A549 (cell line): ENCODE results near the gene ZKSCAN1. TPM values are rescaled to one million over a fixed set of nuclear protein-coding genes. Genes with fewer than 3 reads are reported as not detected.

Source experiments
- ATAC-seq, 2 experiments: fragments of 200-7000 bp in 1 of 2; fragments of >200 bp in 1 of 2; cut with Nextera tagmentation in 1 of 2; cut with Tn5 transposase in 1 of 2; 3 replicates each; pipeline versions ENCODE4 v1.8.0 to v1.9.1; 2018 to 2020; ENCODE audit warnings: mild to moderate bottlenecking in 1 of 2, moderate library complexity in 1 of 2
- CTCF ChIA-PET: fragments of 300-600 bp; sonication (Branson Sonifier 250); formaldehyde crosslinking; extraction: SDS; loops from one replicate; lab custom pipeline; 2021; ENCODE audit warnings: antibody characterized with exemption, inconsistent platforms; lab: Yijun Ruan, JAX
- POLR2A ChIA-PET: fragments of 350-600 bp; formaldehyde crosslinking; extraction: SDS; loops from one replicate; lab custom pipeline; 2021; ENCODE audit warnings: antibody characterized with exemption, inconsistent platforms; lab: Yijun Ruan, JAX
- DNase-seq, 2 experiments: peaks; one replicate each; pipeline versions ENCODE4 v3.0.0 to v3.0.0-alpha.2; 2011 to 2016; ENCODE audit warnings: low read depth in 1 of 2, low spot score in 1 of 2
- FAIRE-seq: peaks from 2 replicates; lab custom pipeline; 2011; peaks lifted over from hg19 to GRCh38; lab: Jason Lieb, UNC
- H3K27ac ChIP-seq, 2 experiments: fragments of >200 bp; sonication (Bioruptor Twin); formaldehyde crosslinking; 3 replicates each; pipeline ENCODE4 v1.5.1; 2016 to 2017
- H3K4me1 ChIP-seq: fragments of >200 bp; sonication (Bioruptor Twin); formaldehyde crosslinking; 3 replicates; pipeline ENCODE4 v1.6.1; 2016
- H3K4me2 ChIP-seq: fragments of >200 bp; sonication (Bioruptor Twin); formaldehyde crosslinking; 3 replicates; pipeline ENCODE4 v1.6.1; 2016
- H3K4me3 ChIP-seq: fragments of >200 bp; sonication (Bioruptor Twin); formaldehyde crosslinking; 3 replicates; pipeline ENCODE4 v1.5.1; 2016
- H3K9me3 ChIP-seq: fragments of >200 bp; sonication (Bioruptor Twin); formaldehyde crosslinking; 3 replicates; pipeline ENCODE4 v1.6.1; 2016
- ATOH8 ChIP-seq: fragments of 250-450 bp; sonication (Bioruptor Pico); IDR thresholded peaks from 2 replicates; pipeline ENCODE4 v1.5.0; 2020; ENCODE audit warnings: low read depth, mild to moderate bottlenecking, moderate library complexity
- BHLHE40 ChIP-seq: IDR thresholded peaks from 2 replicates; pipeline ENCODE4 v1.6.1; 2012; ENCODE audit warnings: low read depth, low read length, inconsistent platforms
- CBX2 ChIP-seq: fragments of 200-600 bp; sonication (generic); IDR thresholded peaks from 2 replicates; pipeline ENCODE4 v1.6.1; 2016; ENCODE audit warnings: low read depth, mild to moderate bottlenecking, borderline replicate concordance
- EHMT2 ChIP-seq: fragments of 200-600 bp; sonication (generic); IDR thresholded peaks from 2 replicates; pipeline ENCODE4 v1.6.1; 2016; ENCODE audit warnings: antibody characterized with exemption, low read depth, mild to moderate bottlenecking, moderate library complexity
- EP300 ChIP-seq, 2 experiments: fragments of >200 bp; sonication (Bioruptor Twin); formaldehyde crosslinking; IDR thresholded peaks; 2 replicates in 1 of 2; 3 replicates in 1 of 2; pipeline ENCODE4 v1.6.1; 2016 to 2017
- FOSB ChIP-seq: fragments of 250-450 bp; sonication (Bioruptor Pico); IDR thresholded peaks from 2 replicates; pipeline ENCODE4 v1.5.0; 2020; ENCODE audit warnings: mild to moderate bottlenecking, moderate library complexity
- FOSL2 ChIP-seq, 2 experiments: fragments of 450-650 bp in 1 of 2; fragments of >200 bp in 1 of 2; sonication (Bioruptor Twin) in 1 of 2; formaldehyde crosslinking; IDR thresholded peaks; 2 replicates each; pipeline versions ENCODE4 v1.5.0 to v1.6.1; 2016 to 2020; ENCODE audit warnings: mild to moderate bottlenecking in 1 of 2, moderate library complexity in 1 of 2
- GATA3 ChIP-seq: IDR thresholded peaks from 2 replicates; pipeline ENCODE4 v1.6.1; 2012; ENCODE audit warnings: borderline replicate concordance
- HDAC2 ChIP-seq: fragments of 200-600 bp; sonication (generic); IDR thresholded peaks from 2 replicates; pipeline ENCODE4 v1.6.1; 2016
- HOXB13 ChIP-seq: fragments of 250-450 bp; sonication (Bioruptor Pico); IDR thresholded peaks from 2 replicates; pipeline ENCODE4 v1.5.0; 2020; ENCODE audit warnings: low read depth, mild to moderate bottlenecking, moderate library complexity
- HOXB5 ChIP-seq: fragments of 250-450 bp; sonication (Bioruptor Pico); IDR thresholded peaks from 2 replicates; pipeline ENCODE4 v1.5.0; 2020; ENCODE audit warnings: mild to moderate bottlenecking, moderate library complexity
- KDM1A ChIP-seq: fragments of 200-600 bp; sonication (generic); IDR thresholded peaks from 2 replicates; pipeline ENCODE4 v1.6.1; 2016; ENCODE audit warnings: low read depth, mild to moderate bottlenecking
- MAFK ChIP-seq: fragments of 450-650 bp; IDR thresholded peaks from 2 replicates; pipeline ENCODE4 v1.6.1; 2014; ENCODE audit not compliant: partially characterized antibody
- MYC ChIP-seq: IDR thresholded peaks from 2 replicates; pipeline ENCODE4 v1.6.1; 2012; ENCODE audit warnings: mild to moderate bottlenecking, inconsistent platforms, low read length, improper control_type of control experiment, borderline replicate concordance
- NPAS2 ChIP-seq: fragments of 250-450 bp; sonication (Bioruptor Pico); IDR thresholded peaks from 2 replicates; pipeline ENCODE4 v1.8.0; 2022; ENCODE audit warnings: mild to moderate bottlenecking, moderate library complexity, borderline replicate concordance
- PBX3 ChIP-seq: IDR thresholded peaks from 2 replicates; pipeline ENCODE4 v1.6.1; 2012
- POLR2A ChIP-seq: IDR thresholded peaks from 2 replicates; pipeline ENCODE4 v1.6.1; 2012; ENCODE audit warnings: mild to moderate bottlenecking, low read length
- RCOR1 ChIP-seq: fragments of 150-350 bp; IDR thresholded peaks from 2 replicates; pipeline ENCODE4 v1.6.1; 2014; ENCODE audit warnings: antibody characterized with exemption, low read length, low read depth
- RFX5 ChIP-seq: fragments of 450-650 bp; IDR thresholded peaks from 2 replicates; pipeline ENCODE4 v1.7.1; 2014; ENCODE audit warnings: antibody characterized with exemption, mild to moderate bottlenecking, moderate library complexity
- RNF2 ChIP-seq: fragments of 200-600 bp; sonication (generic); IDR thresholded peaks from 2 replicates; pipeline ENCODE4 v1.6.1; 2016; ENCODE audit warnings: low read depth, mild to moderate bottlenecking, antibody characterized with exemption, moderate library complexity, borderline replicate concordance
- USF2 ChIP-seq: fragments of 450-650 bp; IDR thresholded peaks from 2 replicates; pipeline ENCODE4 v1.6.1; 2014; ENCODE audit warnings: antibody characterized with exemption
- ZC3H11A ChIP-seq: fragments of 450-650 bp; IDR thresholded peaks from 2 replicates; pipeline ENCODE4 v1.6.1; 2014; ENCODE audit warnings: antibody characterized with exemption, mild to moderate bottlenecking
- ZFP36 ChIP-seq: fragments of 450-650 bp; IDR thresholded peaks from 2 replicates; pipeline ENCODE4 v1.6.1; 2014; ENCODE audit warnings: borderline replicate concordance; ENCODE audit not compliant: partially characterized antibody
- ZSCAN20 ChIP-seq: fragments of 250-450 bp; sonication (Bioruptor Pico); IDR thresholded peaks from 2 replicates; pipeline ENCODE4 v1.8.0; 2022; ENCODE audit warnings: mild to moderate bottlenecking, moderate library complexity
- WGBS: methylation state at CpG from one replicate; pipeline ENCODE4 v1.1.6; 2017; ENCODE audit errors: missing lambda C conversion rate; 5-methylcytosine and 5-hydroxymethylcytosine counted together
- polyA plus RNA-seq, 4 experiments: library from polyadenylated mRNA; depleted of rRNA in 3 of 4; stranded (reverse); fragments of >200 nt; fragmentation: RNase III in 1 of 4; extraction: RNeasy Plus Mini Kit Qiagen cat#74134 plus additional on column Dnase treatment in 1 of 4; gene quantifications; 2 replicates in 3 of 4; 3 replicates in 1 of 4; pipeline ENCODE4 v1.2.3, GENCODE V29; 2011 to 2017

Gene ZKSCAN1
- polyA plus RNA-seq, 2 of the 4 experiments (the other 2 are of a cell fraction): 11.4 to 23.9 TPM

GRCh38 chr7:100019908-100020307, 4.5 kb downstream of the ZKSCAN1 start:
- Histone ChIP-seq H3K4me3 (no peak overlapping the region), H3K4me1 (peaks cover 16% of the 10 kb centered on the region), H3K9me3 (no peaks in the 10 kb centered on the region), H3K27ac (no peak overlapping the region), H3K4me2 (no peak overlapping the region)
- CTCF ChIA-PET: interaction anchor here (1.0 to 21.2 kb wide), 3 partner anchors 14 to 27 kb away, joined by 3 to 155 read pairs (median 5); no protein-coding TSS in a partner anchor
- WGBS: 93% methylated on average over 7 of the region's 7 CpGs
- TF ChIP-seq GATA3: no peak
- no peak for TF ChIP-seq PBX3
- no peak for TF ChIP-seq ATOH8 (CRISPR knock-in tag)
- no peak for TF ChIP-seq RCOR1
- TF ChIP-seq RFX5: no peak
- TF ChIP-seq ZSCAN20 (CRISPR knock-in tag): no peak
- TF ChIP-seq RNF2: no peak
- TF ChIP-seq EHMT2: no peak
- TF ChIP-seq FOSB (CRISPR knock-in tag): no peak
- no peak for TF ChIP-seq USF2
- TF ChIP-seq HOXB5 (CRISPR knock-in tag): no peak
- no peak for TF ChIP-seq HDAC2
- FAIRE-seq (no peak), DNase-seq (no peak), ATAC-seq (no peak)
- POLR2A ChIA-PET: no interaction called here

GRCh38 chr7:100021297-100021696, 5.9 kb downstream of the ZKSCAN1 start:
- 98% methylated on average over 3 of the region's 3 CpGs for WGBS

GRCh38 chr7:100022621-100023020, 7.2 kb downstream of the ZKSCAN1 start:
- TF ChIP-seq ZFP36 (no peak), BHLHE40 (no peak), EP300 (IDR thresholded peaks at IDR 0.05) (no peak), FOSB (CRISPR knock-in tag) (no peak), CBX2 (no peak), FOSL2 (IDR thresholded peaks at IDR 0.05) (no peak), FOSL2 (CRISPR knock-in tag; IDR thresholded peaks at IDR 0.05) (no peak), POLR2A (no peak), NPAS2 (CRISPR knock-in tag) (no peak), MAFK (no peak), MYC (no peak), RFX5 (no peak), ZC3H11A (no peak), USF2 (no peak), ZSCAN20 (CRISPR knock-in tag) (no peak)
- ATAC-seq: no peak
- FAIRE-seq: no peak
- Histone ChIP-seq H3K4me2 (no peak overlapping the region), H3K27ac (no peak overlapping the region), H3K9me3 (no peaks in the 10 kb centered on the region), H3K4me1 (peaks cover 4% of the 10 kb centered on the region; the same call in 2 of the 3 replicates), H3K4me3 (no peak overlapping the region)
- ChIA-PET POLR2A (interaction anchor here (1.4 kb wide), 1 partner anchor 26 kb away, joined by 3 read pairs; no protein-coding TSS in a partner anchor), CTCF (interaction anchor here (0.7 to 2.0 kb wide), 7 partner anchors 10 to 108 kb away, joined by 3 to 7 read pairs (median 4); no protein-coding TSS in a partner anchor)
- 66% methylated on average over 5 of the region's 5 CpGs for WGBS
- peak in 1 of 2 experiments; percentile 23 for DNase-seq

More at GRCh38 chr7:100021297-100021696, 5.9 kb downstream of the ZKSCAN1 start:
- ChIA-PET POLR2A (no interaction called here), CTCF (interaction anchor here (0.7 to 2.0 kb wide), 7 partner anchors 8 to 294 kb away, joined by 3 to 7 read pairs (median 4); no protein-coding TSS in a partner anchor)
- Histone ChIP-seq H3K4me2 (no peak overlapping the region), H3K4me1 (peaks cover 16% of the 10 kb centered on the region), H3K4me3 (no peak overlapping the region), H3K9me3 (no peaks in the 10 kb centered on the region)
- DNase-seq: no peak
- no peak for FAIRE-seq
- no peak for ATAC-seq
- TF ChIP-seq KDM1A (no peak), HOXB13 (CRISPR knock-in tag) (no peak), EHMT2 (no peak)
- TF ChIP-seq, all 56 proteins: peak for 0
- H3K27ac ChIP-seq: no peak overlapping the region
